Measurements from ENCODE around the gene FN1. TPM values are rescaled to one million over a fixed set of nuclear protein-coding genes. Genes with fewer than 3 reads are reported as not detected.

FN1 gene
- total and polyA plus RNA-seq, 2 of the 8 experiments (the other 6 are each of a cell fraction or from before 2014, with no cell fraction given): 42.9 to 109 TPM

DNA sequence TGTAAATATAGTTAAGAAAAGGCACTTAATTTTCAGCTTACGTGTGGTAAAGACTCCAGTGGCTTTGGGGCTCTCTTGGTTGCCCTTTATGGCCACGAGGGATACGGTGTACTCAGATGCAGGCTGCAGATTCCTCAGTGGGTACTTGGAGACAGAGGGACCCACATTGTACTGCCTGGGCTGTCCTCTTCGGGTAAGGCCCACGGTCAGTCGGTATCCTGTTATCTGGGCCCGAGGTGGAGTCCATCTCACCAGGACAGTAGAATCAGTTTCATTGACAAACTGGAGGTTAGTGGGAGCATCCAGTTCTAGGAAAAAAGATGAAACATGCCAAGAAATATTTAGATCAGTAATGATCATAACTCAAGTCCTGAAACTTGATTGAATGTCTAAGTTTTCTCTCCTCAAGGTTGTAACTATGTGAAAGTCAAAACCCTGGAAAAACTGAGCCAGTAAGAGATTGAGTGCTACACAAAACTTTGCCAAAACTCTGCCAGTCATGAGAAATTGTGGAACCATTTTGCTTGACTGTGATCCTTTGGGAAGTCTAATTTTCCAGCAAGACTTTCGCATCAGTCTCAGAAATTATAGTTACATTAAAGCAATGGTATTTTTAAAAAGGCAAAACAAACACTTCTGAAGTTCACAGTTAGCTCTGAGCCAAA, 31.4 kb downstream of the FN1 start:
- DNase-seq (ENCODE audit: low read depth in 1 of 2, low spot score in 2 of 2) (no peak), FAIRE-seq (no peak)
- ChIA-PET CTCF (ENCODE audit: partially characterized antibody) (no interaction called here), POLR2A (ENCODE audit: partially characterized antibody) (no interaction called here)
- Histone ChIP-seq H3K9ac (replicated peaks in 1 of 4; ENCODE audit: extremely low read depth in 1 of 4, low read depth in 3 of 4, low read length in 3 of 4) (no peak overlapping the region), H3K4me2 (ENCODE audit: insufficient read depth in 1 of 2, low read depth in 2 of 2, low read length in 2 of 2) (no peak overlapping the region), H2BK12ac (ENCODE audit: low read depth, low read length) (no peak overlapping the region), H3K18ac (ENCODE audit: extremely low read depth, low read length) (no peak overlapping the region), H3K79me1 (ENCODE audit: low read depth, low read length) (no peaks in the 10 kb centered on the region), H3K27ac (ENCODE audit: low read depth, low read length) (no peak overlapping the region), H2AFZ (ENCODE audit: low read length) (no peak overlapping the region), H3K14ac (ENCODE audit: insufficient read length) (no peak overlapping the region), H2AK5ac (ENCODE audit: low read depth, low read length) (no peak overlapping the region), H4K5ac (ENCODE audit: insufficient read length, low read depth, low read length) (no peak overlapping the region), H3K9me3 (ENCODE audit: insufficient read depth in 2 of 2, low read depth in 1 of 2, low read length in 1 of 2) (no peaks in the 10 kb centered on the region), H2BK20ac (ENCODE audit: low read length) (no peak overlapping the region), H3K79me2 (ENCODE audit: control insufficient read depth in 1 of 2, insufficient read depth in 2 of 2, low read length in 2 of 2) (no peaks in the 10 kb centered on the region), H4K20me1 (replicated peaks in 1 of 2; ENCODE audit: control insufficient read depth in 1 of 2, insufficient read depth in 2 of 2, low read length in 2 of 2) (no peaks in the 10 kb centered on the region), H2BK15ac (ENCODE audit: low read length) (no peak overlapping the region), H3K27me3 (replicated peaks in 1 of 4; ENCODE audit: control insufficient read depth in 3 of 4, extremely low read depth in 1 of 4, insufficient read depth in 3 of 4, low read length in 3 of 4) (no peaks in the 10 kb centered on the region), H3K23me2 (ENCODE audit: low read depth, low read length) (no peaks in the 10 kb centered on the region), H3K4me1 (replicated peaks in 1 of 4; ENCODE audit: control insufficient read depth in 3 of 4, insufficient read depth in 4 of 4, low read length in 3 of 4) (no peaks in the 10 kb centered on the region), H2BK5ac (ENCODE audit: low read depth, low read length) (no peak overlapping the region), H3K36me3 (ENCODE audit: control insufficient read depth in 2 of 4, insufficient read depth in 4 of 4, low read length in 3 of 4) (peaks cover 0 to 27% (median 3%) of the 10 kb centered on the region in 4 experiments; a peak in 4 of 8 replicates), H3K4me3 (ENCODE audit: extremely low read depth in 1 of 4, insufficient read depth in 2 of 4, low read depth in 3 of 4, low read length in 4 of 4) (no peak overlapping the region), H4K8ac (ENCODE audit: extremely low read depth, insufficient read depth, low read length) (no peak overlapping the region), H3K23ac (ENCODE audit: insufficient read length) (no peak overlapping the region), H2BK120ac (replicated peaks; ENCODE audit: low read depth, low read length) (no peak overlapping the region), H3K56ac (replicated peaks; ENCODE audit: insufficient read length, low read depth, low read length) (no peak overlapping the region), H3K4ac (replicated peaks; ENCODE audit: insufficient read length, low read depth, low read length) (no peak overlapping the region), H4K91ac (replicated peaks; ENCODE audit: insufficient read length, low read length) (no peak overlapping the region)
- WGBS, 2 experiments (ENCODE audit: extremely low coverage in 1 of 2, insufficient coverage in 1 of 2, insufficient read length in 1 of 2, insufficient replicate concordance in 2 of 2, low coverage in 1 of 2, low lambda C conversion rate in 2 of 2, missing lambda C conversion rate in 1 of 2): 94% methylated on average over 8 of the region's 8 CpGs; no CpG with 5 or more reads in 1 of the 2 experiments
- TF ChIP-seq BCL11A (IDR thresholded peaks at IDR 0.05; ENCODE audit: low read depth in 2 of 2, low read length in 2 of 2) (no peak), BRCA1 (IDR thresholded peaks at IDR 0.05; ENCODE audit: low read depth, low read length) (no peak), ZNF274 (IDR thresholded peaks at IDR 0.05; ENCODE audit: borderline replicate concordance, extremely low read depth, low read length) (no peak), RFX5 (IDR thresholded peaks at IDR 0.05; ENCODE audit: borderline replicate concordance, low read depth, low read length) (no peak)
